Body of pancreas (tissue), 4 donors: ENCODE results near the gene WFIKKN1. TPM values are rescaled to one million over a fixed set of nuclear protein-coding genes. Genes with fewer than 3 reads are reported as not detected.

Experiments used
- ATAC-seq: fragments of 150-250 bp; one replicate; pipeline ENCODE4 v1.9.1; 2016
- DNase-seq, 4 donors: peaks; one replicate each; pipeline ENCODE4 v3.0.0-alpha.2; 2019
- H3K27ac ChIP-seq, 4 donors: fragments of 200-600 bp; sonication (generic); 1 replicate in 3 of 4; 2 replicates in 1 of 4; pipeline versions ENCODE4 v1.5.1 to v1.6.1; 2016 to 2019; ENCODE audit warnings: mild to moderate bottlenecking in 1 of 4, mixed read lengths in 1 of 4, moderate library complexity in 1 of 4
- H3K27me3 ChIP-seq, 2 donors: fragments of 200-600 bp; sonication (generic); one replicate each; pipeline ENCODE4 v1.6.0; 2016; ENCODE audit warnings: mild to moderate bottlenecking in 1 of 2
- H3K36me3 ChIP-seq, 2 donors: fragments of 200-600 bp; sonication (generic); replicated peaks in 1 of 2; 2 replicates each; pipeline ENCODE4 v1.5.1; 2016; ENCODE audit warnings: low read depth in 2 of 2; ENCODE audit not compliant: insufficient read depth in 1 of 2
- H3K4me1 ChIP-seq: fragments of 200-600 bp; sonication (generic); one replicate; pipeline ENCODE4 v1.6.0; 2016
- H3K4me3 ChIP-seq, 2 donors: fragments of 200-600 bp; sonication (generic); 1 replicate in 1 of 2; 2 replicates in 1 of 2; pipeline ENCODE4 v1.5.1; 2016 to 2019
- H3K9me3 ChIP-seq, 3 donors: fragments of 200-600 bp; sonication (generic); 1 replicate in 2 of 3; 2 replicates in 1 of 3; pipeline ENCODE4 v1.5.1; 2016
- CTCF ChIP-seq, 7 experiments: fragments of 450-650 bp in 4 of 7; fragments of 200-600 bp in 3 of 7; sonication (generic) in 3 of 7; IDR thresholded peaks; one replicate each; pipeline ENCODE4 v1.5.1; 2016 to 2019; ENCODE audit warnings: antibody characterized with exemption in 7 of 7
- POLR2A ChIP-seq, 3 donors: fragments of 450-650 bp; IDR thresholded peaks; one replicate each; pipeline ENCODE4 v1.6.1; 2016; ENCODE audit warnings: antibody characterized with exemption in 3 of 3, mild to moderate bottlenecking in 2 of 3
- WGBS, 2 donors: methylation state at CpG; one replicate each; pipeline ENCODE4 v1.1.5; 2017; 5-methylcytosine and 5-hydroxymethylcytosine counted together
- intact Hi-C: fragments of 100-400 bp; cut with DNase I; formaldehyde crosslinking; loops from one replicate; pipeline ENCODE4 v1.15.1; 2023
- total RNA-seq, 2 donors: library from RNA; depleted of rRNA; stranded (reverse); fragments of >200 nt; gene quantifications; one replicate each; pipeline ENCODE4 v1.1.0, GENCODE V29; 2016

The WFIKKN1 gene
- total RNA-seq = 1 to 10 TPM; 3.9 to 5.6 TPM

- no peak within 1 kb of the TSS for H3K4me3 ChIP-seq
- DNase-seq (peak; percentile 52 to 77 (median 62)), ATAC-seq (peak; percentile 38)
- H3K4me1 ChIP-seq = peaks cover 27% of the 10 kb centered on the region
- H3K36me3 ChIP-seq = peaks cover 4 to 6% of the 10 kb centered on the region in 2 donors
- H3K9me3 ChIP-seq = no peaks in the 10 kb centered on the region
- WGBS, 2 donors = 3 to 8% methylated on average over 4 to 20 of the region's 23 CpGs
- intact Hi-C loops = no loop called here
- no peak within 1 kb of the TSS for H3K27ac ChIP-seq
- no peaks in the 10 kb centered on the region for H3K27me3 ChIP-seq
- TF ChIP-seq CTCF (IDR thresholded peaks at IDR 0.05) = no peak
- no peak for TF ChIP-seq POLR2A (IDR thresholded peaks at IDR 0.05)
Observed at GRCh38 chr16:630815-631405, at the start of gene WFIKKN1. WFIKKN1 (plus strand) TSS chr16:630985; CDS start chr16:631254, 269 bp downstream.

DNA sequence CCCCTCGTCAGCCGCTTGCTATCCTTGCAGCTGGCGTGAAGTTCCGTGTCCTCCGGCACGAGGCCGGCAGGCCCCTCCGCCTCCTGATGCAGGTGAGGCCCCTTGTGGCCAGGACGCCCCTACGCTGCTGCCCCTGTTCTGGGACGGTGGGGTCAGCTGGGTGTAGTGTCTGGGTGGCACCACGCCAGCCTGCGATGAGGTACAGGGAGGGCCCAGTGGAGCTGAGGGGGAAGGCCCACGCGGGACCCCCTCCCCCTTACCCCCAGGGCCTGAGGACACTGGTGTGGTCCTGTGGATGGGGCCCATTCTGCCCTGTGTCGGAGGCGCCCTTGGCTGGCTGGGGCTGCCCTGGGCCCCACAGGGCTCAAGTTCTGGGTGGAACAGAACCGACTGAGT lies 48.6 kb upstream of the WFIKKN1 start:
- H3K4me3 ChIP-seq = no peak overlapping the region
- 59% methylated on average over 18 of the region's 18 CpGs; no CpG with 5 or more reads in 1 of the 2 donors for WGBS, 2 donors
- no peaks in the 10 kb centered on the region for H3K36me3 ChIP-seq
- intact Hi-C loops = no loop called here
- peak overlapping the region; percentile 74 to 90 (median 86) for H3K27ac ChIP-seq
- no peaks in the 10 kb centered on the region for H3K9me3 ChIP-seq
- no peaks in the 10 kb centered on the region for H3K27me3 ChIP-seq
- H3K4me1 ChIP-seq = peaks cover 76% of the 10 kb centered on the region
- DNase-seq = peak in 1 of 4 donors; percentile 37
- no peak for TF ChIP-seq POLR2A (IDR thresholded peaks at IDR 0.05)
- no peak for TF ChIP-seq CTCF (IDR thresholded peaks at IDR 0.05)
- no peak for ATAC-seq

- H3K4me1 ChIP-seq = peaks cover 82% of the 10 kb centered on the region
- H3K27me3 ChIP-seq = no peaks in the 10 kb centered on the region
- peak; percentile 42 to 69 (median 58) for TF ChIP-seq POLR2A (IDR thresholded peaks at IDR 0.05)
- peak in 5 of 7 experiments; percentile 23 to 64 (median 56) for TF ChIP-seq CTCF (IDR thresholded peaks at IDR 0.05)
- no peaks in the 10 kb centered on the region for H3K9me3 ChIP-seq
- no peak overlapping the region for H3K4me3 ChIP-seq
- WGBS, 2 donors = 33 to 35% methylated on average over 6 to 19 of the region's 21 CpGs
- H3K36me3 ChIP-seq = no peaks in the 10 kb centered on the region
- intact Hi-C loops = no loop called here
- ATAC-seq (peak; percentile 69), DNase-seq (peak; percentile 88 to 97 (median 94))
- H3K27ac ChIP-seq = peak overlapping the region; percentile 74 to 90 (median 86)
Observed at GRCh38 chr16:582614-583331, 48.0 kb upstream of the WFIKKN1 start.

- no peak overlapping the region for H3K4me3 ChIP-seq
- TF ChIP-seq CTCF (IDR thresholded peaks at IDR 0.05) (no peak), POLR2A (IDR thresholded peaks at IDR 0.05) (no peak)
- DNase-seq (peak in 1 of 4 donors; percentile 27), ATAC-seq (no peak)
- H3K4me1 ChIP-seq = peaks cover 88% of the 10 kb centered on the region
- H3K27me3 ChIP-seq = no peaks in the 10 kb centered on the region
- H3K27ac ChIP-seq = peak overlapping the region; percentile 74 to 90 (median 86)
- 53 to 67% methylated on average over 4 to 15 of the region's 16 CpGs for WGBS, 2 donors
- H3K9me3 ChIP-seq = no peaks in the 10 kb centered on the region
- no peaks in the 10 kb centered on the region for H3K36me3 ChIP-seq
- intact Hi-C loops = no loop called here
Observed at GRCh38 chr16:583470-583814, 47.3 kb upstream of the WFIKKN1 start.
